Body of pancreas (tissue), 4 donors: ENCODE data around the gene HEPACAM2. TPM values are rescaled to one million over a fixed set of nuclear protein-coding genes. Genes with fewer than 3 reads are reported as not detected.

ENCODE experiments used
- ATAC-seq: fragments of 150-250 bp; one replicate; pipeline ENCODE4 v1.9.1; 2016
- DNase-seq, 4 donors: peaks; one replicate each; pipeline ENCODE4 v3.0.0-alpha.2; 2019
- H3K27ac ChIP-seq, 4 donors: fragments of 200-600 bp; sonication (generic); 1 replicate in 3 of 4; 2 replicates in 1 of 4; pipeline versions ENCODE4 v1.5.1 to v1.6.1; 2016 to 2019; ENCODE audit warnings: mild to moderate bottlenecking in 1 of 4, mixed read lengths in 1 of 4, moderate library complexity in 1 of 4
- H3K27me3 ChIP-seq, 2 donors: fragments of 200-600 bp; sonication (generic); one replicate each; pipeline ENCODE4 v1.6.0; 2016; ENCODE audit warnings: mild to moderate bottlenecking in 1 of 2
- H3K36me3 ChIP-seq, 2 donors: fragments of 200-600 bp; sonication (generic); replicated peaks in 1 of 2; 2 replicates each; pipeline ENCODE4 v1.5.1; 2016; ENCODE audit warnings: low read depth in 2 of 2; ENCODE audit not compliant: insufficient read depth in 1 of 2
- H3K4me1 ChIP-seq: fragments of 200-600 bp; sonication (generic); one replicate; pipeline ENCODE4 v1.6.0; 2016
- H3K4me3 ChIP-seq, 2 donors: fragments of 200-600 bp; sonication (generic); 1 replicate in 1 of 2; 2 replicates in 1 of 2; pipeline ENCODE4 v1.5.1; 2016 to 2019
- H3K9me3 ChIP-seq, 3 donors: fragments of 200-600 bp; sonication (generic); 1 replicate in 2 of 3; 2 replicates in 1 of 3; pipeline ENCODE4 v1.5.1; 2016
- POLR2A ChIP-seq, 3 donors: fragments of 450-650 bp; IDR thresholded peaks; one replicate each; pipeline ENCODE4 v1.6.1; 2016; ENCODE audit warnings: antibody characterized with exemption in 3 of 3, mild to moderate bottlenecking in 2 of 3
- WGBS, 2 donors: methylation state at CpG; one replicate each; pipeline ENCODE4 v1.1.5; 2017; 5-methylcytosine and 5-hydroxymethylcytosine counted together
- intact Hi-C: fragments of 100-400 bp; cut with DNase I; formaldehyde crosslinking; loops from one replicate; pipeline ENCODE4 v1.15.1; 2023
- total RNA-seq, 2 donors: library from RNA; depleted of rRNA; stranded (reverse); fragments of >200 nt; gene quantifications; one replicate each; pipeline ENCODE4 v1.1.0, GENCODE V29; 2016
- TF ChIP-seq, protein P1 (sequence below), 7 experiments: fragments of 450-650 bp in 4 of 7; fragments of 200-600 bp in 3 of 7; sonication (generic) in 3 of 7; IDR thresholded peaks; one replicate each; pipeline ENCODE4 v1.5.1; 2016 to 2019; ENCODE audit warnings: antibody characterized with exemption in 7 of 7

HEPACAM2 gene
- total RNA-seq, 2 donors from 2014 or later, result 2.1 TPM; not detected in 1

DNA sequence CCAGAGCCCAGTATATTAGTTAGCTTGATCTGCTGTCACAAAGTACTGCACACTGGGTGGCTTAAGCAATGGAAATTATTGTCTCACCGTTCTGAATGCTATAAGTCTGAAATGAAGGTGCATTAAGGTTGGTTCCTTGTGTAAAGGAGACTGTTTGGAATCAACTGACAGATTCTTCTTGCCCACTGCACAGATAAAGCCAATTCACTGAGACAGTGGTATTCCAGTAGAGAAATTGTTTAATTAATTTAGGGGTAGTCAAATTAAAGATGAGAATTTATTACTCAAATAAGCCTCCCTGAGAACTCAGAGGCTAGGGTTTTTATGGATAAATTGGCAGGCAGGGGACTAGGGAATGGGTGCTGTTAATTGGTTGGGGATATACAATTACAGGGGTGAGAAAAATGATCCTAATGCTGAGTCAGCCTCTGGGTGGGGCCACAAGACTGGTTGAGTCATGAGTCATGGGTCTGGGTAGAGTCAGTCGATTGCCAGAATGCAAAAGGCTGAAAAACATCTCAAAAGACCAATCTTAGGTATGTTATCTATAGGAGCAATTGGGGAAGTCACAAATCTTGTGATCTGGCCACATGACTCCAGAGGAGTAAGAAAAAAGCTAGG, 54.6 kb downstream of the HEPACAM2 start:
- WGBS, 2 donors, result 51 to 58% methylated on average over 2 of the region's 2 CpGs
- H3K27ac ChIP-seq, result no peak overlapping the region
- DNase-seq (no peak), ATAC-seq (no peak)
- TF ChIP-seq, protein P1, sequence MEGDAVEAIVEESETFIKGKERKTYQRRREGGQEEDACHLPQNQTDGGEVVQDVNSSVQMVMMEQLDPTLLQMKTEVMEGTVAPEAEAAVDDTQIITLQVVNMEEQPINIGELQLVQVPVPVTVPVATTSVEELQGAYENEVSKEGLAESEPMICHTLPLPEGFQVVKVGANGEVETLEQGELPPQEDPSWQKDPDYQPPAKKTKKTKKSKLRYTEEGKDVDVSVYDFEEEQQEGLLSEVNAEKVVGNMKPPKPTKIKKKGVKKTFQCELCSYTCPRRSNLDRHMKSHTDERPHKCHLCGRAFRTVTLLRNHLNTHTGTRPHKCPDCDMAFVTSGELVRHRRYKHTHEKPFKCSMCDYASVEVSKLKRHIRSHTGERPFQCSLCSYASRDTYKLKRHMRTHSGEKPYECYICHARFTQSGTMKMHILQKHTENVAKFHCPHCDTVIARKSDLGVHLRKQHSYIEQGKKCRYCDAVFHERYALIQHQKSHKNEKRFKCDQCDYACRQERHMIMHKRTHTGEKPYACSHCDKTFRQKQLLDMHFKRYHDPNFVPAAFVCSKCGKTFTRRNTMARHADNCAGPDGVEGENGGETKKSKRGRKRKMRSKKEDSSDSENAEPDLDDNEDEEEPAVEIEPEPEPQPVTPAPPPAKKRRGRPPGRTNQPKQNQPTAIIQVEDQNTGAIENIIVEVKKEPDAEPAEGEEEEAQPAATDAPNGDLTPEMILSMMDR (IDR thresholded peaks at IDR 0.05), result no peak
- no peak for TF ChIP-seq POLR2A (IDR thresholded peaks at IDR 0.05)
- no peaks in the 10 kb centered on the region for H3K36me3 ChIP-seq
- H3K9me3 ChIP-seq, result peaks cover 0 to 20% (median 0%) of the 10 kb centered on the region in 3 donors
- intact Hi-C loops, result no loop called here
- no peak overlapping the region for H3K4me3 ChIP-seq
- H3K27me3 ChIP-seq, result no peaks in the 10 kb centered on the region
- H3K4me1 ChIP-seq, result no peaks in the 10 kb centered on the region

DNA sequence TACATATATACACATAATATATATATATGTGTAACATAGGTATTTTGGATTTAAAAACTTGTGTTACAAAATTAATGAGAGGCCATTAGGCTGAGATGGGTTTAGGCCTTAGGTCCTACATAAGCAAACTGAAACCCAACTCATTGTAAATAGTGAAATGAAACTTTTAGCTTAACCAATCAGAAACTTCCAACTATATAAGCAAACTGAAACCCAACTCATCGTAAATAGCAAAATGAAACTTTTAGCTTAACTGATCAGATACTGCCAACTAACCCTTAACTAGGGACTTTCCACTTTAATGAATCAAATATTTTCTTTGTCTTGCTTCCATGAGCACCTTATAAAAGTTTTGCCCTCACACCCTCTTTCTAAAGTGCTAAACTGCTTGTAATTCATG, 60.8 kb downstream of the HEPACAM2 start:
- DNase-seq, result no peak
- H3K27me3 ChIP-seq, result no peaks in the 10 kb centered on the region
- H3K9me3 ChIP-seq, result peaks cover 0 to 2% (median 0%) of the 10 kb centered on the region in 3 donors
- ATAC-seq, result no peak
- H3K4me3 ChIP-seq, result no peak overlapping the region
- WGBS, 2 donors, result 46 to 52% methylated on average over 1 of the region's 1 CpG
- TF ChIP-seq POLR2A (IDR thresholded peaks at IDR 0.05), result no peak
- TF ChIP-seq, protein P1 (IDR thresholded peaks at IDR 0.05), result no peak
- intact Hi-C loops, result no loop called here
- no peaks in the 10 kb centered on the region for H3K36me3 ChIP-seq
- peaks cover 4% of the 10 kb centered on the region for H3K4me1 ChIP-seq
- no peak overlapping the region for H3K27ac ChIP-seq

DNA sequence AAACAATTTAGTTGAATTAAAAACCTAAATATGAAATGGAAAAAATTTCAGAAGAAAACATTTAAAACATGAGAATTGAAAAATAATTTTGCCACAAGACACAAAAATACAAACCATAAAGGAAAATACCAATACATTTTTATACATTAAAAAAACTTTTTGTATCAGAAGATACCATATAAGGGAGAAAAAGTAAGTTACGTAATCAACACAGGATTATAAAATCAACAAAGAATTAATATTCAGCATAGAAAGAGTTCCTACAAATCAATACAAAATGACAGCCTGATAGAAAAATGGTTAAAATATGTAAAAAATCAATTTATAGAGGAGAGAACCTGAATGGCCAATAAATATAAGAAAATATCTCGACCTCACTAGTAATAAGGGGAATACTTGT, 61.5 kb downstream of the HEPACAM2 start:
- DNase-seq (no peak), ATAC-seq (no peak)
- Histone ChIP-seq H3K27me3 (no peaks in the 10 kb centered on the region), H3K27ac (no peak overlapping the region), H3K36me3 (no peaks in the 10 kb centered on the region), H3K4me3 (no peak overlapping the region), H3K9me3 (no peaks in the 10 kb centered on the region), H3K4me1 (peaks cover 4% of the 10 kb centered on the region)
- intact Hi-C loops, result no loop called here
- TF ChIP-seq, protein P1 (IDR thresholded peaks at IDR 0.05), result no peak
- TF ChIP-seq POLR2A (IDR thresholded peaks at IDR 0.05), result no peak
- 75 to 79% methylated on average over 2 of the region's 2 CpGs for WGBS, 2 donors

DNA sequence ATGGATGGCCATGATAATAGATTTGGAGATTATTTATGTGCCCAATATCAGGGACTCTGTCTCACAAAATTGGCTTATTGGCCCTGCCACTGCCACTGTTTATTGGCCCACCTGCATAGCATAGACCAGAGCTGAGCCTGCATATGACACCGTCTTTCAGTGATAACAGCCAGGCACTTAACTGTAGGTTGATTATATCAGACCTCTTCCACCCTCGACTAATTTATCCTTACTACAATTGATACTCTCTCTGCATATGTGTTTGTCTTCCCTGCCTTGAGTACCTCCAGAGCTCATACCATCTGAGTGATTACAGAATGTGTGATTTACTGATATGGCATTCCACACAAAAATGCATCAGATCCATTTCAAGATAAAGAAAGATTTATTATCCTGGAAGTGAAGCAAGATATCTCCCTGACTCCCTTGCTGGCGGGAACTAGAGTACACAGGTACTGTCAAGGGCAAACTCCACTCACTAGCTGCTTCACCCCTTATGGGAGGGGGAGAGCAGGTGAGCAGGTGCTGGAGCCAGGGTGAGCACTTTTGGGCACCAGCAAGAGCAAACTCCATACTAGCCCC, 65.0 kb downstream of the HEPACAM2 start:
- no peaks in the 10 kb centered on the region for H3K36me3 ChIP-seq
- no peak overlapping the region for H3K4me3 ChIP-seq
- ATAC-seq (peak; percentile 60), DNase-seq (no peak)
- no peak overlapping the region for H3K27ac ChIP-seq
- peaks cover 4% of the 10 kb centered on the region for H3K4me1 ChIP-seq
- H3K9me3 ChIP-seq, result no peaks in the 10 kb centered on the region
- TF ChIP-seq, protein P1 (IDR thresholded peaks at IDR 0.05), result no peak
- TF ChIP-seq POLR2A (IDR thresholded peaks at IDR 0.05), result no peak
- intact Hi-C loops, result no loop called here
- no peaks in the 10 kb centered on the region for H3K27me3 ChIP-seq
- WGBS, 2 donors, result 42% methylated on average over 3 of the region's 3 CpGs

- no peaks in the 10 kb centered on the region for H3K9me3 ChIP-seq
- H3K27me3 ChIP-seq, result no peaks in the 10 kb centered on the region
- WGBS, 2 donors, result 23 to 25% methylated on average over 1 of the region's 1 CpG
- no peak overlapping the region for H3K27ac ChIP-seq
- DNase-seq (no peak), ATAC-seq (no peak)
- TF ChIP-seq, protein P1 (IDR thresholded peaks at IDR 0.05), result no peak
- TF ChIP-seq POLR2A (IDR thresholded peaks at IDR 0.05), result no peak
- H3K36me3 ChIP-seq, result no peaks in the 10 kb centered on the region
- H3K4me1 ChIP-seq, result peaks cover 4% of the 10 kb centered on the region
- no peak overlapping the region for H3K4me3 ChIP-seq
- intact Hi-C loops, result no loop called here
Observed at GRCh38 chr7:93160410-93160809, 65.9 kb downstream of the HEPACAM2 start.
